Stromal cell of bone marrow (primary cell): Measurements from ENCODE around the gene PIGW.
"Not testable (repeated sequence)": the region's sequence is repeated elsewhere in the genome, so short reads cannot be mapped to it uniquely, and the experiment has no call there.

Source experiments
- DNase-seq: peaks from one replicate; pipeline ENCODE4 v3.0.0-alpha.2; 2012; ENCODE audit warnings: low read depth

PIGW gene

GRCh38 chr17:36534840-36535668 lies at the start of gene PIGW, which contains the start of gene MYO19:
Gene PIGW, plus strand, starts transcription at chr17:36534987. Its CDS starts 2,115 bp downstream, at chr17:36537102.
Gene MYO19, minus strand, starts transcription at chr17:36534868. Its CDS starts 2,330 bp downstream, at chr17:36532538.
- DNase-seq, result peak; percentile 72

- DNase-seq, result no peak
Observed at GRCh38 chr17:36485027-36485426, 49.8 kb upstream of the PIGW start.

- DNase-seq, result no peak
Observed at GRCh38 chr17:36485805-36486203, 49.0 kb upstream of the PIGW start.

- DNase-seq, result peak; percentile 91
Observed at GRCh38 chr17:36486204-36487194, 48.3 kb upstream of the PIGW start, which contains the start of gene ZNHIT3. Gene ZNHIT3, plus strand, starts transcription at chr17:36486681. Its CDS starts 19 bp downstream, at chr17:36486700.

GRCh38 chr17:36493956-36494355 lies 40.8 kb upstream of the PIGW start:
- DNase-seq, result no peak

- no peak for DNase-seq
Observed at GRCh38 chr17:36494674-36495073, 40.1 kb upstream of the PIGW start.

GRCh38 chr17:36495076-36495578 lies 39.7 kb upstream of the PIGW start:
- DNase-seq, result no peak

- no peak for DNase-seq
Observed at GRCh38 chr17:36496018-36496789, 38.6 kb upstream of the PIGW start.

GRCh38 chr17:36498155-36498554 lies 36.6 kb upstream of the PIGW start:
- DNase-seq, result no peak

- DNase-seq, result no peak
Observed at GRCh38 chr17:36498560-36499300, 36.1 kb upstream of the PIGW start.

GRCh38 chr17:36500745-36501225 lies 34.0 kb upstream of the PIGW start:
- DNase-seq, result no peak

GRCh38 chr17:36501351-36501750 lies 33.4 kb upstream of the PIGW start:
- no peak for DNase-seq

GRCh38 chr17:36501963-36502362 lies 32.8 kb upstream of the PIGW start:
- DNase-seq, result no peak

- no peak for DNase-seq
Observed at GRCh38 chr17:36503456-36504155, 31.2 kb upstream of the PIGW start.

GRCh38 chr17:36504156-36504545 lies 30.6 kb upstream of the PIGW start:
- DNase-seq, result no peak

GRCh38 chr17:36505171-36505570 lies 29.6 kb upstream of the PIGW start:
- no peak for DNase-seq

GRCh38 chr17:36506249-36506826 lies 28.4 kb upstream of the PIGW start:
- no peak for DNase-seq

GRCh38 chr17:36506831-36507230 lies 28.0 kb upstream of the PIGW start:
- no peak for DNase-seq

- no peak for DNase-seq
Observed at GRCh38 chr17:36507266-36507665, 27.5 kb upstream of the PIGW start.

GRCh38 chr17:36508439-36508838 lies 26.3 kb upstream of the PIGW start:
- not testable (repeated sequence) for DNase-seq
